PC-3 (cell line): Measurements from ENCODE around the gene TUBGCP6.

ENCODE experiments used
- CTCF ChIP-seq: fragments of 300-600 bp; sonication (generic); conservative IDR thresholded peaks from 2 replicates; pipeline ENCODE4 v1.5.1; 2017; ENCODE audit warnings: antibody characterized with exemption, low read depth, mild to moderate bottlenecking, low read length
- EZH2 ChIP-seq: fragments of 300-600 bp; sonication (generic); IDR thresholded peaks from one replicate; pipeline ENCODE4 v1.6.1; 2017; ENCODE audit warnings: antibody characterized with exemption, mild to moderate bottlenecking, low read length; ENCODE audit not compliant: unreplicated experiment

GRCh38 chr22:50232481-50233151 is 12.2 kb downstream of the TUBGCP6 start:
- TF ChIP-seq CTCF (no peak), EZH2 (no peak)
